DOHH2 (cell line): ENCODE measurements around the gene BTG1.

Source experiments
- H3F3A ChIP-seq: fragments of 200-600 bp; sonication (generic), shearing (Covaris generic); 2 replicates; pipeline ENCODE4 v1.6.0; 2016; ENCODE audit warnings: antibody characterized with exemption, mild to moderate bottlenecking; ENCODE audit not compliant: control insufficient read depth, insufficient read depth
- H3K27ac ChIP-seq: fragments of 200-600 bp; sonication (generic); 2 replicates; pipeline ENCODE4 v1.5.1; 2014; ENCODE audit warnings: low read depth, mild to moderate bottlenecking, low read length, moderate library complexity
- H3K27me3 ChIP-seq: fragments of 200-600 bp; sonication (generic); 2 replicates; pipeline ENCODE4 v1.6.1; 2014; ENCODE audit warnings: mild to moderate bottlenecking, low read length, mixed read lengths; ENCODE audit not compliant: control insufficient read depth
- H3K36me3 ChIP-seq: fragments of 200-600 bp; sonication (generic); 2 replicates; pipeline ENCODE4 v1.6.1; 2014; ENCODE audit warnings: mild to moderate bottlenecking, low read length, moderate library complexity, mixed read lengths; ENCODE audit not compliant: control insufficient read depth
- H3K4me1 ChIP-seq: fragments of 200-600 bp; sonication (generic); 2 replicates; pipeline ENCODE4 v1.6.1; 2014; ENCODE audit warnings: mild to moderate bottlenecking, low read length, mixed read lengths; ENCODE audit not compliant: control insufficient read depth
- H3K4me2 ChIP-seq: fragments of 200-600 bp; sonication (generic); 2 replicates; pipeline ENCODE4 v1.6.0; 2014; ENCODE audit warnings: mild to moderate bottlenecking, low read length, moderate library complexity
- H3K4me3 ChIP-seq: fragments of 200-600 bp; sonication (generic); 2 replicates; pipeline ENCODE4 v1.5.1; 2014; ENCODE audit warnings: mild to moderate bottlenecking, low read length, mixed read lengths
- H3K79me2 ChIP-seq: fragments of 200-600 bp; sonication (generic); 2 replicates; pipeline ENCODE4 v1.6.1; 2014; ENCODE audit warnings: mild to moderate bottlenecking, low read length, mixed read lengths; ENCODE audit not compliant: control insufficient read depth
- H3K9me2 ChIP-seq: fragments of 200-600 bp; sonication (generic); replicated peaks from 2 replicates; pipeline ENCODE4 v1.6.1; 2014; ENCODE audit warnings: mild to moderate bottlenecking, low read length, mixed read lengths; ENCODE audit not compliant: control insufficient read depth
- H3K9me3 ChIP-seq: fragments of 200-600 bp; sonication (generic); 2 replicates; pipeline ENCODE4 v1.6.1; 2014; ENCODE audit warnings: antibody characterized with exemption, low read length, mixed read lengths; ENCODE audit not compliant: control insufficient read depth, insufficient read depth
- H4K20me1 ChIP-seq: fragments of 200-600 bp; sonication (generic); 2 replicates; pipeline ENCODE4 v1.6.0; 2014; ENCODE audit warnings: low read depth, mild to moderate bottlenecking, antibody characterized with exemption, low read length, moderate library complexity; ENCODE audit not compliant: control insufficient read depth, insufficient read depth
- CTCF ChIP-seq: fragments of 200-600 bp; sonication (generic); IDR thresholded peaks from one replicate; pipeline ENCODE4 v1.5.1; 2014; ENCODE audit warnings: antibody characterized with exemption, mild to moderate bottlenecking, low read depth, low read length; ENCODE audit not compliant: poor library complexity, severe bottlenecking
- EZH2phosphoT487 ChIP-seq: fragments of 200-600 bp; sonication (generic); IDR thresholded peaks from 2 replicates; pipeline ENCODE4 v1.6.1; 2017; ENCODE audit warnings: borderline replicate concordance, mild to moderate bottlenecking, antibody characterized with exemption, low read length, moderate library complexity, mixed read lengths

Gene BTG1

GRCh38 chr12:92132288-92132687, 13.4 kb downstream of the BTG1 start:
- no peak for TF ChIP-seq EZH2phosphoT487
- TF ChIP-seq CTCF = no peak
- Histone ChIP-seq H3K27me3 (no peaks in the 10 kb centered on the region), H3K4me1 (peaks cover 50% of the 10 kb centered on the region), H3K4me2 (no peak overlapping the region), H3K27ac (no peak overlapping the region), H3F3A (no peaks in the 10 kb centered on the region; the same call in 1 of the 2 replicates), H3K79me2 (peaks cover 100% of the 10 kb centered on the region), H3K4me3 (no peak overlapping the region), H3K9me2 (no peaks in the 10 kb centered on the region), H3K9me3 (no peaks in the 10 kb centered on the region), H3K36me3 (peaks cover 53% of the 10 kb centered on the region), H4K20me1 (peaks cover 31% of the 10 kb centered on the region)

GRCh38 chr12:92130999-92131398, 14.6 kb downstream of the BTG1 start:
- Histone ChIP-seq H3K36me3 (peaks cover 40% of the 10 kb centered on the region), H3K9me3 (no peaks in the 10 kb centered on the region), H3K4me1 (peaks cover 37% of the 10 kb centered on the region), H3K27ac (no peak overlapping the region), H3K4me3 (no peak overlapping the region), H3K9me2 (no peaks in the 10 kb centered on the region), H4K20me1 (peaks cover 18% of the 10 kb centered on the region), H3K27me3 (no peaks in the 10 kb centered on the region), H3K79me2 (peaks cover 95% of the 10 kb centered on the region), H3K4me2 (no peak overlapping the region), H3F3A (no peaks in the 10 kb centered on the region; the same call in 1 of the 2 replicates)
- no peak for TF ChIP-seq CTCF
- no peak for TF ChIP-seq EZH2phosphoT487

DNA sequence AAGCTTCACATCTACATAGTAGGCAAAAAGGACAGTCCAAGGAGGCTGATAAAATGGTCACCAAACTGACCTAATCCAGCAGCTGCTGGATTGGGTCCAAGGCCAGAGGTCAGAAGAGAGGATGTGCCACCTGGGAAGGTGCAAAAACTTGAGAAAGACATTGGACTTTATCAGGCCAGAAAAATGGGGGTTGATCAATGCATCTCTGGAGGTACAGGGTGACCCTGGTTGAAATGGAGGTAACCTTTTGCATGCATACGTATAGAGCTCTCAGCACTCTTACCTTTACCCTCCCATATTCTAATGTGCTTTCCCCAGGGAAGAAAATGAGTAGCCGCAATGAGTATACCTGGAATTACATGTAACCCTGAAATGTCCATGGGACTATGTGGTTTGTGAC, 16.0 kb downstream of the BTG1 start:
- Histone ChIP-seq H3K4me3 (no peak overlapping the region), H3K79me2 (peaks cover 95% of the 10 kb centered on the region), H3K27me3 (no peaks in the 10 kb centered on the region), H3F3A (no peaks in the 10 kb centered on the region), H3K9me3 (no peaks in the 10 kb centered on the region), H3K4me2 (no peak overlapping the region), H3K4me1 (peaks cover 30% of the 10 kb centered on the region), H4K20me1 (peaks cover 17% of the 10 kb centered on the region), H3K36me3 (peaks cover 37% of the 10 kb centered on the region), H3K27ac (no peak overlapping the region), H3K9me2 (no peaks in the 10 kb centered on the region)
- TF ChIP-seq CTCF (no peak), EZH2phosphoT487 (no peak)
